Natural killer cell (primary cell): Measurements from ENCODE around the gene ATP6V0A1. TPM values are rescaled to one million over a fixed set of nuclear protein-coding genes. Genes with fewer than 3 reads are reported as not detected.
"Not testable (repeated sequence)": the region's sequence is repeated elsewhere in the genome, so short reads cannot be mapped to it uniquely, and the experiment has no call there.

ENCODE experiments used
- ATAC-seq, 3 donors: fragments of 150-1000 bp in 2 of 3; fragments of 200-7000 bp in 1 of 3; cut with Tn5 transposase; 1 replicate in 1 of 3; 2 replicates in 2 of 3; pipeline ENCODE4 v1.10.0; 2021; ENCODE audit warnings: mild to moderate bottlenecking in 2 of 3, moderate library complexity in 2 of 3
- DNase-seq, 2 donors: peaks; one replicate each; pipeline versions ENCODE4 v3.0.0 to v3.0.0-alpha.2; 2013 to 2021; ENCODE audit warnings: mixed read lengths in 1 of 2
- H3K27ac ChIP-seq: one replicate; pipeline ENCODE4 v1.5.1; 2013; ENCODE audit warnings: mild to moderate bottlenecking, low read length
- H3K27me3 ChIP-seq: one replicate; pipeline ENCODE4 v1.6.1; 2013; ENCODE audit warnings: low read length; ENCODE audit not compliant: control insufficient read depth, insufficient read depth
- H3K36me3 ChIP-seq: one replicate; pipeline ENCODE4 v1.6.1; 2013; ENCODE audit warnings: low read length; ENCODE audit not compliant: control insufficient read depth, insufficient read depth
- H3K4me1 ChIP-seq: one replicate; pipeline ENCODE4 v1.6.1; 2013; ENCODE audit warnings: low read length; ENCODE audit not compliant: control insufficient read depth, insufficient read depth
- H3K4me3 ChIP-seq: one replicate; pipeline ENCODE4 v1.5.1; 2013; ENCODE audit warnings: low read length
- H3K9me3 ChIP-seq: one replicate; pipeline ENCODE4 v1.6.1; 2013; ENCODE audit warnings: low read length; ENCODE audit not compliant: control insufficient read depth, insufficient read depth
- H3K27ac Mint-ChIP-seq, 2 donors: one replicate each; pipeline ENCODE4 v1.8.0; 2022; ENCODE audit warnings: mild to moderate bottlenecking in 2 of 2, mixed read lengths in 2 of 2, moderate library complexity in 1 of 2
- H3K27me3 Mint-ChIP-seq, 2 donors: one replicate each; pipeline ENCODE4 v1.8.0; 2022; ENCODE audit warnings: low read depth in 2 of 2, mixed read lengths in 2 of 2
- H3K36me3 Mint-ChIP-seq: one replicate; pipeline ENCODE4 v1.8.0; 2022; ENCODE audit warnings: mixed read lengths
- H3K4me1 Mint-ChIP-seq, 2 donors: one replicate each; pipeline ENCODE4 v1.8.0; 2022; ENCODE audit warnings: mixed read lengths in 2 of 2
- H3K4me3 Mint-ChIP-seq: one replicate; pipeline ENCODE4 v1.8.0; 2022; ENCODE audit warnings: mild to moderate bottlenecking, moderate library complexity, mixed read lengths
- H3K9me3 Mint-ChIP-seq, 2 donors: one replicate each; pipeline ENCODE4 v1.8.0; 2022; ENCODE audit warnings: mixed read lengths in 2 of 2
- CTCF ChIP-seq: fragments of 200-600 bp; IDR thresholded peaks from one replicate; pipeline ENCODE4 v1.8.0; 2022; ENCODE audit warnings: antibody characterized with exemption
- WGBS: methylation state at CpG from one replicate; pipeline ENCODE4 v1.1.7; 2013; ENCODE audit warnings: missing lambda C conversion rate; ENCODE audit not compliant: insufficient coverage; 5-methylcytosine and 5-hydroxymethylcytosine counted together
- intact Hi-C: fragments of 100-400 bp; cut with micrococcal nuclease; formaldehyde crosslinking; loops from one replicate; pipeline ENCODE4 v1.14.2; 2022
- total RNA-seq, 4 donors: library from RNA; stranded (reverse); fragments of 120-200 nt in 1 of 4; gene quantifications; one replicate each; pipeline versions ENCODE4 v1.2.3 to v1.2.4, GENCODE V29; 2013 to 2022

Gene ATP6V0A1
- total RNA-seq, 3 donors from 2014 or later (not counting 1 experiment from before 2014, with no cell fraction given): 4.8 to 33.5 (median 7.5) TPM

GRCh38 chr17:42544874-42545283, 86.2 kb downstream of the ATP6V0A1 start:
- DNase-seq (no peak), ATAC-seq (no peak)
- Mint-ChIP-seq H3K9me3 (no peaks in the 10 kb centered on the region), H3K27me3 (no peaks in the 10 kb centered on the region), H3K27ac (no peak overlapping the region), H3K36me3 (no peaks in the 10 kb centered on the region), H3K4me3 (no peak overlapping the region), H3K4me1 (peaks cover 9 to 18% of the 10 kb centered on the region in 2 donors)
- intact Hi-C loops: no loop called here
- Histone ChIP-seq H3K27me3 (no peaks in the 10 kb centered on the region), H3K4me3 (no peak overlapping the region), H3K27ac (no peak overlapping the region), H3K36me3 (peaks cover 17% of the 10 kb centered on the region), H3K9me3 (no peaks in the 10 kb centered on the region), H3K4me1 (peaks cover 19% of the 10 kb centered on the region)
- TF ChIP-seq CTCF: no peak
- 83% methylated on average over 8 of the region's 8 CpGs for WGBS

- DNase-seq, H3K9me3 ChIP-seq, H3K27ac ChIP-seq, H3K27me3 Mint-ChIP-seq, H3K4me3 ChIP-seq, H3K9me3 Mint-ChIP-seq, H3K27ac Mint-ChIP-seq, H3K27me3 ChIP-seq, H3K4me3 Mint-ChIP-seq, H3K36me3 Mint-ChIP-seq, ATAC-seq, intact Hi-C loops: not testable (repeated sequence)
- WGBS: 94% methylated on average over 3 of the region's 9 CpGs
- H3K36me3 ChIP-seq: peaks cover 14% of the 10 kb centered on the region
- peaks cover 9 to 14% of the 10 kb centered on the region in 2 donors for H3K4me1 Mint-ChIP-seq
- peaks cover 16% of the 10 kb centered on the region for H3K4me1 ChIP-seq
Measured at GRCh38 chr17:42545755-42546505, 87.3 kb downstream of the ATP6V0A1 start.

GRCh38 chr17:42547001-42547461, 88.4 kb downstream of the ATP6V0A1 start:
- ATAC-seq: no peak
- Mint-ChIP-seq H3K9me3 (no peaks in the 10 kb centered on the region), H3K27me3 (no peaks in the 10 kb centered on the region), H3K4me3 (peak overlapping the region; percentile 13), H3K36me3 (no peaks in the 10 kb centered on the region), H3K27ac (no peak overlapping the region), H3K4me1 (peaks cover 9 to 12% of the 10 kb centered on the region in 2 donors)
- intact Hi-C loops: no loop called here
- no peak overlapping the region for H3K4me3 ChIP-seq
- H3K36me3 ChIP-seq: peaks cover 9% of the 10 kb centered on the region
- WGBS: 95% methylated on average over 23 of the region's 23 CpGs
- no peaks in the 10 kb centered on the region for H3K27me3 ChIP-seq
- DNase-seq: no peak
- H3K9me3 ChIP-seq: no peaks in the 10 kb centered on the region
- H3K4me1 ChIP-seq: peaks cover 13% of the 10 kb centered on the region
- no peak overlapping the region for H3K27ac ChIP-seq
- TF ChIP-seq CTCF: no peak

- Mint-ChIP-seq H3K27ac (no peak overlapping the region), H3K4me3 (peak overlapping the region; percentile 25), H3K9me3 (no peaks in the 10 kb centered on the region), H3K27me3 (no peaks in the 10 kb centered on the region), H3K4me1 (peaks cover 9 to 14% of the 10 kb centered on the region in 2 donors), H3K36me3 (no peaks in the 10 kb centered on the region)
- WGBS: 92% methylated on average over 14 of the region's 14 CpGs
- Histone ChIP-seq H3K36me3 (peaks cover 8% of the 10 kb centered on the region), H3K4me1 (peaks cover 13% of the 10 kb centered on the region), H3K27me3 (no peaks in the 10 kb centered on the region), H3K9me3 (no peaks in the 10 kb centered on the region), H3K27ac (no peak overlapping the region), H3K4me3 (no peak overlapping the region)
- ATAC-seq (no peak), DNase-seq (no peak)
- intact Hi-C loops: no loop called here
- no peak for TF ChIP-seq CTCF
Measured at GRCh38 chr17:42547698-42548069, 89.0 kb downstream of the ATP6V0A1 start.
